CD14-positive monocyte (primary cell): ENCODE results near the gene YAE1. TPM values are rescaled to one million over a fixed set of nuclear protein-coding genes. Genes with fewer than 3 reads are reported as not detected.

Experiments used
- DNase-seq, 3 donors: peaks; one replicate each; pipeline ENCODE4 v3.0.0-alpha.2; 2011 to 2022
- H2AFZ ChIP-seq: 2 replicates; pipeline ENCODE4 v1.6.0; 2012; ENCODE audit warnings: mild to moderate bottlenecking, low read depth, low read length, inconsistent platforms; ENCODE audit not compliant: insufficient read depth, poor library complexity, severe bottlenecking
- H3K27ac ChIP-seq, 2 donors: 1 replicate in 1 of 2; 2 replicates in 1 of 2; pipeline ENCODE4 v1.5.1; 2012 to 2013; ENCODE audit warnings: low read length in 2 of 2, control low read depth in 1 of 2, inconsistent platforms in 1 of 2, low read depth in 1 of 2, mild to moderate bottlenecking in 1 of 2
- H3K27me3 ChIP-seq, 2 donors: one replicate each; pipeline versions ENCODE4 v1.6.0 to v1.6.1; 2011 to 2013; ENCODE audit warnings: low read length in 2 of 2; ENCODE audit not compliant: control insufficient read depth in 2 of 2, insufficient read depth in 2 of 2
- H3K36me3 ChIP-seq, 2 donors: replicated peaks in 1 of 2; 1 replicate in 1 of 2; 2 replicates in 1 of 2; pipeline versions ENCODE4 v1.5.1 to v1.6.1; 2012 to 2013; ENCODE audit warnings: low read length in 2 of 2, control low read depth in 1 of 2, inconsistent platforms in 1 of 2, mild to moderate bottlenecking in 1 of 2; ENCODE audit not compliant: insufficient read depth in 2 of 2, control insufficient read depth in 1 of 2
- H3K4me1 ChIP-seq, 2 donors: 1 replicate in 1 of 2; 2 replicates in 1 of 2; pipeline versions ENCODE4 v1.5.1 to v1.6.1; 2012 to 2013; ENCODE audit warnings: low read length in 2 of 2, control low read depth in 1 of 2, inconsistent platforms in 1 of 2, mild to moderate bottlenecking in 1 of 2, moderate library complexity in 1 of 2; ENCODE audit not compliant: insufficient read depth in 2 of 2, control insufficient read depth in 1 of 2
- H3K4me2 ChIP-seq: replicated peaks from 2 replicates; pipeline ENCODE3; 2012; ENCODE audit warnings: low read length, moderate library complexity, mild to moderate bottlenecking; ENCODE audit not compliant: poor library complexity, severe bottlenecking; ENCODE audit errors: extremely low read depth
- H3K4me3 ChIP-seq, 3 experiments: fragments of 200-600 bp in 1 of 3; sonication (generic) in 1 of 3; replicated peaks in 1 of 3; 1 replicate in 2 of 3; 2 replicates in 1 of 3; pipeline ENCODE4 v1.5.1; 2011 to 2013; ENCODE audit warnings: low read length in 3 of 3, mild to moderate bottlenecking in 3 of 3, control low read depth in 2 of 3, low read depth in 2 of 3, inconsistent platforms in 1 of 3, moderate library complexity in 1 of 3
- H3K79me2 ChIP-seq: 2 replicates; pipeline ENCODE4 v1.6.0; 2012; ENCODE audit warnings: mild to moderate bottlenecking, control low read depth, inconsistent platforms, low read length, moderate library complexity; ENCODE audit not compliant: insufficient read depth
- H3K9ac ChIP-seq: 2 replicates; pipeline ENCODE4 v1.6.0; 2017; ENCODE audit warnings: low read length, mild to moderate bottlenecking; ENCODE audit not compliant: insufficient read depth, poor library complexity, severe bottlenecking
- H3K9me3 ChIP-seq, 2 donors: replicated peaks in 1 of 2; 1 replicate in 1 of 2; 2 replicates in 1 of 2; pipeline versions ENCODE4 v1.5.1 to v1.6.1; 2012 to 2013; ENCODE audit warnings: low read length in 2 of 2, control low read depth in 1 of 2; ENCODE audit not compliant: control insufficient read depth in 1 of 2, insufficient read depth in 1 of 2
- H4K20me1 ChIP-seq: 2 replicates; pipeline ENCODE4 v1.6.0; 2012; ENCODE audit warnings: mild to moderate bottlenecking, low read length, control low read depth, moderate library complexity; ENCODE audit not compliant: insufficient read depth
- H3K27ac Mint-ChIP-seq, 7 donors: one replicate each; pipeline ENCODE4 v1.8.0; 2020; ENCODE audit warnings: mild to moderate bottlenecking in 7 of 7, mixed read lengths in 7 of 7, moderate library complexity in 6 of 7, inconsistent platforms in 2 of 7
- H3K27me3 Mint-ChIP-seq, 3 donors: one replicate each; pipeline ENCODE4 v1.8.0; 2021 to 2022; ENCODE audit warnings: low read depth in 3 of 3, mild to moderate bottlenecking in 3 of 3, mixed read lengths in 3 of 3, moderate library complexity in 3 of 3, inconsistent platforms in 1 of 3
- H3K36me3 Mint-ChIP-seq, 2 donors: one replicate each; pipeline ENCODE4 v1.8.0; 2020; ENCODE audit warnings: mixed read lengths in 2 of 2, inconsistent platforms in 1 of 2, mild to moderate bottlenecking in 1 of 2
- H3K4me1 Mint-ChIP-seq: one replicate; pipeline ENCODE4 v1.8.0; 2020; ENCODE audit warnings: mild to moderate bottlenecking, mixed read lengths
- H3K4me3 Mint-ChIP-seq, 2 donors: one replicate each; pipeline ENCODE4 v1.8.0; 2020; ENCODE audit warnings: mild to moderate bottlenecking in 2 of 2, mixed read lengths in 2 of 2, moderate library complexity in 1 of 2
- H3K9me3 Mint-ChIP-seq, 7 donors: one replicate each; pipeline ENCODE4 v1.8.0; 2020 to 2022; ENCODE audit warnings: mixed read lengths in 7 of 7, mild to moderate bottlenecking in 6 of 7, moderate library complexity in 6 of 7, inconsistent platforms in 2 of 7
- WGBS: methylation state at CpG from one replicate; pipeline ENCODE4 v1.1.5; 2013; ENCODE audit warnings: missing lambda C conversion rate; ENCODE audit not compliant: insufficient coverage; 5-methylcytosine and 5-hydroxymethylcytosine counted together
- intact Hi-C, 2 donors: fragments of 100-400 bp; cut with micrococcal nuclease; formaldehyde crosslinking; loops; one replicate each; pipeline versions ENCODE4 v1.15.0 to v1.15.1; 2023
- polyA plus RNA-seq, 3 donors: library from polyadenylated mRNA; depleted of rRNA in 1 of 3; unstranded in 2 of 3; stranded (reverse) in 1 of 3; fragments of 300-500 nt in 2 of 3; fragments of >200 nt in 1 of 3; fragmentation: Illumina TruSeq in 2 of 3; gene quantifications; 1 replicate in 2 of 3; 2 replicates in 1 of 3; pipeline ENCODE4 v1.2.3, GENCODE V29; 2012 to 2021
- TF ChIP-seq, protein P1 (sequence below): fragments of 200-600 bp; IDR thresholded peaks from one replicate; pipeline ENCODE4 v1.8.0; 2022; ENCODE audit warnings: antibody characterized with exemption, mild to moderate bottlenecking

Gene YAE1
- polyA plus RNA-seq, 3 donors = 1.1 to 3.2 (median 2.7) TPM

DNA sequence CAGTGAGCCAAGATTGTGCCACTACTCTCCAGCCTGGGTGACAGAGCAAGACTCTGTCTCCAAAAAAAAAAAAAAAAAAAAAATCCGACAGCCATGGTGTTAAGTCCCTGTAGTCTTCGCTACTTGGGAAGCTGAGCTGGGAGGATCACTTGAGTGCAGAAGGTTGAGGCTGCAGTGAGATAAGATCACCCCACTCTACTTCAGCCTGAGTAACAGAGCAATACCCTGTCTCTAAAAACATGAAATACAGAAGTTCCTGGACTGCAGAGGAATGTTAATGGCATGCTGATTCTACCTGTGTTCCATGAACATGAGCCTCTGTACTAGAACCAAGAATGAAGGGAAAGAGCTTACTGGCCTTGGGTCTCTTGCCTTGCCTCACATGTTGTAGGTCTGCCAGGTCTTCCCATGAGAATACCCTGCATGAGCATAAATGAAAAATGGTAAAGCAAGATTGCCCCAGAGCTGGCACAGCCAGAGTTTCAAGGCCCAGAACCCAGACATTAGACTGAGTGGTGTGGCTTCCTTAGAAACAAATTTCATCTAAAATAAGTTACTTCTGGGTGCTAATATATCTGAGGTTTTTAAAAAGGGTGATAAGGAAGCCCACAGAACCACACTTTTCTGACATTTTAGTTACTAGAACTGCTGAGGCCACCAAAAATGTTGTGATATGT, 8.6 kb downstream of the YAE1 start:
- H3K79me2 ChIP-seq = no peaks in the 10 kb centered on the region
- no peaks in the 10 kb centered on the region for H3K4me1 Mint-ChIP-seq
- no peak overlapping the region for H2AFZ ChIP-seq
- no peaks in the 10 kb centered on the region for H3K9me3 Mint-ChIP-seq
- TF ChIP-seq, protein P1, sequence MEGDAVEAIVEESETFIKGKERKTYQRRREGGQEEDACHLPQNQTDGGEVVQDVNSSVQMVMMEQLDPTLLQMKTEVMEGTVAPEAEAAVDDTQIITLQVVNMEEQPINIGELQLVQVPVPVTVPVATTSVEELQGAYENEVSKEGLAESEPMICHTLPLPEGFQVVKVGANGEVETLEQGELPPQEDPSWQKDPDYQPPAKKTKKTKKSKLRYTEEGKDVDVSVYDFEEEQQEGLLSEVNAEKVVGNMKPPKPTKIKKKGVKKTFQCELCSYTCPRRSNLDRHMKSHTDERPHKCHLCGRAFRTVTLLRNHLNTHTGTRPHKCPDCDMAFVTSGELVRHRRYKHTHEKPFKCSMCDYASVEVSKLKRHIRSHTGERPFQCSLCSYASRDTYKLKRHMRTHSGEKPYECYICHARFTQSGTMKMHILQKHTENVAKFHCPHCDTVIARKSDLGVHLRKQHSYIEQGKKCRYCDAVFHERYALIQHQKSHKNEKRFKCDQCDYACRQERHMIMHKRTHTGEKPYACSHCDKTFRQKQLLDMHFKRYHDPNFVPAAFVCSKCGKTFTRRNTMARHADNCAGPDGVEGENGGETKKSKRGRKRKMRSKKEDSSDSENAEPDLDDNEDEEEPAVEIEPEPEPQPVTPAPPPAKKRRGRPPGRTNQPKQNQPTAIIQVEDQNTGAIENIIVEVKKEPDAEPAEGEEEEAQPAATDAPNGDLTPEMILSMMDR = no peak
- H3K27me3 ChIP-seq = no peaks in the 10 kb centered on the region
- WGBS = no CpG with 5 or more reads among the region's 2 CpGs
- intact Hi-C loops = no loop called here
- no peaks in the 10 kb centered on the region for H3K9me3 ChIP-seq
- no peak overlapping the region for H3K9ac ChIP-seq
- no peak overlapping the region for H3K4me3 ChIP-seq
- H3K36me3 ChIP-seq = peaks cover 5 to 22% of the 10 kb centered on the region in 2 donors
- no peak overlapping the region for H3K4me3 Mint-ChIP-seq
- no peak overlapping the region for H3K4me2 ChIP-seq
- DNase-seq = no peak
- H4K20me1 ChIP-seq = no peaks in the 10 kb centered on the region
- no peaks in the 10 kb centered on the region for H3K4me1 ChIP-seq
- H3K27ac ChIP-seq = no peak overlapping the region
- H3K27me3 Mint-ChIP-seq = no peaks in the 10 kb centered on the region
- H3K27ac Mint-ChIP-seq = no peak overlapping the region
- peaks cover 23 to 33% of the 10 kb centered on the region in 2 donors for H3K36me3 Mint-ChIP-seq

DNA sequence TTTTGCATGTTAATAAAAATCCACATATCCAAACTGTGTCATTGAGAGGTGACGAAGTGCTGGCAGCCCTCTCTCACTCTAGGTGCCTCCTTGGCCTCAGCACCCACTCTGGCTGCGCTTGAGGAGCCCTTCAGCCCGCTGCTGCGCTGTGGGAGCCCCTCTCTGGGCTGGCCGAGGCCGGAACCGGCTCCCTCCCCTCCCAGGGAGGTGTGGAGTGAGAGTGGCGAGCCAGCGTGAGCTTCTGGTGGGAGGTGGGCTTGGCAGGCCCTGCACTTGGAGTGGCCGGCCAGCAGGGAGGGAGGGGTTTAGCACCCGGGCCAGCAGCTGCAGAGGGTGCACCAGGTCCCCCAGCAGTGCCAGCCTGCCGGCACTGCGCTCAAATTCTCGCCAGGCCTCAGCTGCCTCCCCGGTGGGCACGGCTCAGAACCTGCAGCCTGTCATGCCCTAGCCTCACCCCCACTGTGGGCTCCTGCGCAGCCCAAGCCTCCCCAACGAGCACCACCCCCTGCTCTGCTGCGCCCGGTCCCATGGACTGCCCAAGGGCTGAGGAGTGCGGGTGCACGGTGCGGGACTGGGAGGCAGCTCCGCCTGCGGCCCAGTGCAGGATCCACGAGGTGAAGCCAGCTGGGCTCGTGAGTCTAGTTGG, 11.1 kb downstream of the YAE1 start:
- Mint-ChIP-seq H3K27ac (no peak overlapping the region), H3K9me3 (no peaks in the 10 kb centered on the region), H3K4me1 (no peaks in the 10 kb centered on the region), H3K36me3 (peaks cover 13 to 16% of the 10 kb centered on the region in 2 donors), H3K27me3 (peaks cover 0 to 1% (median 0%) of the 10 kb centered on the region in 3 donors), H3K4me3 (no peak overlapping the region)
- intact Hi-C loops = no loop called here
- H3K27ac ChIP-seq = no peak overlapping the region
- H3K4me1 ChIP-seq = no peaks in the 10 kb centered on the region
- H3K27me3 ChIP-seq = no peaks in the 10 kb centered on the region
- no peak overlapping the region for H2AFZ ChIP-seq
- H3K9ac ChIP-seq = no peak overlapping the region
- no peak overlapping the region for H3K4me3 ChIP-seq
- no peaks in the 10 kb centered on the region for H4K20me1 ChIP-seq
- no peak for DNase-seq
- H3K79me2 ChIP-seq = no peaks in the 10 kb centered on the region
- no peaks in the 10 kb centered on the region for H3K9me3 ChIP-seq
- 95% methylated on average over 20 of the region's 27 CpGs for WGBS
- no peak overlapping the region for H3K4me2 ChIP-seq
- H3K36me3 ChIP-seq = peaks cover 3 to 9% of the 10 kb centered on the region in 2 donors
- TF ChIP-seq, protein P1 = no peak
